Stimulated activated CD4-positive, alpha-beta T cell treated with anti-CD3 and anti-CD28 coated beads, Interleukin-1b, Interleukin-23, amount 100 ng/mL, for 24 hours (primary cell): Measurements from ENCODE around the gene CEP131.
"Not testable (repeated sequence)": the region's sequence is repeated elsewhere in the genome, so short reads cannot be mapped to it uniquely, and the experiment has no call there.

Source experiments
- DNase-seq, 4 experiments: peaks; one replicate each; pipeline ENCODE4 v3.0.0-alpha.2; 2020; ENCODE audit warnings: low read depth in 4 of 4, low spot score in 1 of 4

Gene CEP131

GRCh38 chr17:81156866-81157805 lies 65.6 kb downstream of the CEP131 start:
- DNase-seq, result no peak

- no peak for DNase-seq
Observed at GRCh38 chr17:81154961-81155360, 67.8 kb downstream of the CEP131 start.

GRCh38 chr17:81154016-81154415 lies 68.7 kb downstream of the CEP131 start:
- DNase-seq, result not testable (repeated sequence)

DNA sequence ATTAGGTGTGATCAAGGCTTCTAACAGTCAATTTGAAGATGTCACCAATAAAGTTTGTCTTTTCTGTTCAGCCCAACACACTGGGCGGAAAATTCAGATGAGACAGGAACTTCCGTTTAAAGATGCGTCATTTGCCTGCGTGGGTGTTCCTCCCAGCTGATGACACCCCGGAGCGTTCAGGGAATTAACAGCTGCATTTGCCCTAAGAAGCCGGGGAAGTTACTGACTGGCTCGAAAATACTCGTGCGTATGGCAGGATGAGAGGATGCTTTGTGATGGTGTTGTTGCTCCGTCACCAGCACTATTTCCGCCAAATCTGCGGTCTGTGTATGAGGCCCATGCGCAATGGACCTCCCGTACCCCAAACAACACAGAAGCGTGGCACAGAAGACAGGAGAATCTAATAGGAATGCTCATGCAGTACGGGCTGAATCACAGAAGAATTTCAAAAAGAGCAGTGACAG lies 69.4 kb downstream of the CEP131 start:
- DNase-seq, result no peak

DNA sequence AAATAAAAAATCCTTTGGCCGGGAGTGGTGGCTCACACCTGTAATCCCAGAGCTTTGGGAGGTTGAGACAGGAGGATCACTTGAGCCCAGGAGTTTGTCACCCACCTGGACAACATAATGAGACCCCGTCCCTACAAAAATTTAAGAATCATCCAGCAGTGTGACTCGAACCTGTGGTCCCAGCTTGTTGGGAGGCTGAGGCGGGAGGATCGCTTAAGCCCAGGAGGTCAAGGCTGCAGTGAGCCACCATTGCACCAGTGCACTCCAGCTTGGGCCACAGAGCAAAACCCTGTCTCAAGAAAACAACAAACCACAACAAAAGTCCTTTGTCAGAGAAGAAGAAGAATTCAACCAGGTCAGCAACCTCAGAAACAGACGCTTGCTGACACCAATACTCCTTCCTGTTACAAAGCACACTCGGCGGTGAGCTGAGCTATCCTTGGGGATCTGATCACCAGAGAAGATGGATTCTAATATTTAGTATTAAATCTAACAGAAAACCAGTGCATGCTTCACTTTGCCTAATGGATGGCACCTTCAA lies 70.4 kb downstream of the CEP131 start:
- DNase-seq, result no peak

- no peak for DNase-seq
Observed at GRCh38 chr17:81151278-81151677, 71.5 kb downstream of the CEP131 start.

DNA sequence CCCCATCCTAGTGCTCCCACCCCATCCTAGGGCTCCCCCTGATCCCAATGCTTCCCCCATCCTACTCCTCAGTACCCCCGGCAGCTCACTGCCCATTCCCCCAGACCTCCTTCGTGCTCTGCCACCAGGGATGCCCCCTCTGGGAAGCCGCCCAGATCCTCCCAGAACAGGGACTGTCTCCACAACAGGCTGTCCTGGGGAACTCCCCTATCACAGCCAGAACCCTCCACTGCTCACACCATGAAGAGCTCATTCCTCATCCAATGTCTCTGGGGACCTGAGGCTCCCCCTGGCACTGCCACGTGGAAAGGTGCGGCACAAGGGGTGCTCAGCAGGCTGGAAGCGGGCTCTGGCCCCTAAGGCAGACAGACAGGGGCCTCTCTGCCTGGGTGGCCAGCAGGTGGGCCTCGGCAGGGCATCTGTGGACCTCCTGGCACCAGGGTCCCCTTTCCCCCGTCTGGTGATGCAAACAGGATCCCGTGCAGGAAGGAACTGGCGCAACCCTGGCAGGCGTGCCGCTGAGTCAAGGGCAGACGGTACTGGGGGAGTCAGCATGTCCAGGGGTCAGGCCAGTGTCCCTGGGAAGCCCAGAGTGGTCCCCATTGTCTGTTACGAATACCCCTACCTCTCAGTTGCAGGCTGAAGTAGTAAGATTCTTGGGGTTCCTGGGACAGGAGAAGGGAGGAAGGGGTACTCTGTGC lies 72.2 kb downstream of the CEP131 start:
- DNase-seq, result no peak

DNA sequence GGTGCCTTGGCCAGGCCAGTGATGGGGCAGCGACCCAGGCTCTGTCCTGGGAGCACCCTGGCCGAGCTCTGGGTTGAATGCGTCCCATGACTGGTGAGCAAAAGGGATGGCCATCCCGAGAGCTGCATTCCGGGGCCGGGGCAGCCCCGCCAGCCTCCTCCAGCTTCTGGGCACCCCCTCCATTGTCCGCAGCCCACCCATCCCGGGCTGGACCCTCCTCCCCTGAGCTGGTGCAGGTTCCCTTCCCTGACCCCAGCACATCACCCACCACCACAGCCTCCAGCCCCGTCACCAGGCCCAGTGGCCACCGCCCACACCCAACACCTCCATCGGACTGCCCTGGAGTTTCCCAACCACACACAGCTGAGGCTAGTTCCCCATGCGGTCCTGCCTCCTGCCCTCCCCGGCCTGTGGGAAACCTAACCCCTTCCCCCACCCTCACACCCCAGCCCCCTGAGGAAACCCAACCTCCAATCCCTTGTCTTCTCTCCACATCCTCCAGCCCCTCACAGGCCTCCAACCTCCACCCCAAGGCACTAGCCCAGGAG lies 73.7 kb downstream of the CEP131 start:
- no peak for DNase-seq

DNA sequence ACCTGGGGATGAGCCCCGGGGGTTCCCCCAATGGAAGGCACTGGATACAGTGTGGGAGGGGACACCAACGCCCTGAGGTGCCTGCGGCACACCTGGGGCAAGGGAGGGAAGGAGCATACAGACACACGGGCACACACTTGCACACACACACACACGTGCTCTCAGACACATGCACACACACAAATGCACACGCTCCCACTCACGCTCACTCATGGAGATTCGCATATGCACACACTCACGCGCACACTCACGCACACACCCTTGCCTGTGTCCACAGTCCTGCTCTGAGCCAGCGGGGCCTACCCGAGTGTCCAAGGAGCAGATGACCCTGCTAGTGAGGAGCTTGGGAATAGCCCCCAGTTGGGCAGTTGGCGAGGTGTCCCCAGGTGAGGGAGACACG lies 74.2 kb downstream of the CEP131 start:
- no peak for DNase-seq

DNA sequence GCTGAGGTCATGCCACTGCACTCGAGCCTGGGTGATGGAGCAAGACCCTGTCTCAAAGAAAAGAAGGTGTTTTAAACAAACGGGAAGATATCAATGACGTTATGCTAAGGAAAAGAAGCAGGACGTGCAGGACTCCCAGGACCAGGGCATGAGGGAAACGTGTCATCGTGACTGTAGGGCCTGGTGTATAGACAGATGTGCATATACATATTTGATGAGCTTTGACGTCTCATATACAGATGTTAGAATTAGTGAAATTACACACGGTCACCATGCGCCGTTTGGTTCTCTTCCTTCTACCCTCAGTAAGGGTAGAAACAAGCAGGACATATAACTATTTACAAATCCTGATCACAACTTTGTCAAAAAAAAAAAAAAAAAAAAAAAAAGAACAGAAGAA lies 75.1 kb downstream of the CEP131 start:
- DNase-seq, result no peak

DNA sequence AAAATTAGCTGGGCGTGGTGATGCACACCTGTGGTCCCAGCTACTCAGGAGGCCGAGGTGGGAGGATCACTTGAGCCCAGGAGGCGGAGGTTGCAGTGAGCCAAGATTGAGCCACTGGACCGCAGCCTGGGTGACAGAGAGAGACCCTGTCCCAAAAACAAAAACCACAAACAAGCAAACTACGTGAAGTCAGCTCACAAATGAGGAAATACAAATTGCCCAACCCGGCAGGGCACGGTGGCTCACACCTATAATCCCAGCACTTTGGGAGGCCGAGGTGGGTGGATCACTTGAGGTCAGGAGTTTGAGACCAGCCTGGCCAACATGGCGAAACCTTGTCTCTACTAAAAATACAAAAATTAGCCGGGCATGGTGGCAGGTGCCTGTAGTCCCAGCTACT lies 76.6 kb downstream of the CEP131 start:
- DNase-seq, result not testable (repeated sequence)

DNA sequence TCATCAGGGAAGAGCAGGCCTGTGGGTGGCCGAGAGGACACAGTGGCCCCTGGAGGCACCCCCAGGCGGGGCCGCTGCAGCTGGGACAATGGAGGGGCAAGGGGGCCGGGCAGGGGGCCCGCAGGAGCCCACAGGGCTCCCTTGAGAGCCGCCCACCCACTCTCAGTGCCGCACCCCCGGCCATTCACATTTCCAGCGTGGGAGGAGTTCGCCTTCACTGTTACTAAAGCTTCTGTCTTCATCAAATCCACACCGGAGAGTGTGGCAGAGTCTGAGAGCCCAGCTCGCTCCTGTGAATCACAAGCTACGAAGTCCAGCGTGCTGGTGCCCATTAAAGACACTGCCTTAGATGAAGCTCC lies 78.4 kb downstream of the CEP131 start:
- no peak for DNase-seq

DNA sequence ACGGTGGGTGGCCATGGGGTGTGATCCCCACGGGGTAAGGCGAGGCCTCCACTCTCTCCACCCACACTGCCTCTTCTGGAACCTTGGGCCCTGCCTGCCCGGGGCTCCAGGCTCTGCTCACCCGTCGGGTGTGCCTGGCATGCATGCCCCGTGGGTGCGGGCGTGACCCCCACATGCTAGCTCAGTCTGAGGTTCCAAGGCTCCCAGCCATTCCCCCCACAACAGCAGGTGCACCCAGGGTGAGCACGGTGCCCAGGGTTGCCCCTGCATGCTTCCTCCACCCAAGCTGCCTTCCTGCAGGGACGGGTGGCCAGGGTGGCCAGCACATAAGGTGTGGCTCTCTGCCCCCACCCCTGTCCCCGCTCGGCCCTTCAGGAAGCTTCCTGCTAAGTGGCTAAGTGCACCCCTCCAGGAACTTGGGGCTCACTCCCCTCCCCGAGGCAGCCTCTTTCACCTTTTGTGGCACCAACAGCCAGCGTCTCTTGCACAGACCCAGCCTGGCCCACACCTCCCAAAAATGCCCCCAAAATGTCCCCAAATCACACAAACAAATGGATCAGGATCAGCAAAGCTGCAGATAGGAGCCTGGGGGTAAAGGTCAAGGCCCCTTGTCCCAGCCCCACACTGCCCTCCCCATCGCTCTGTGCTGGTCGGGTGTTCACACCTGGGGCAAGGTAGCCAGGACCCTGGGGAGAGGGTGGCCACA lies 78.9 kb downstream of the CEP131 start:
- no peak for DNase-seq

DNA sequence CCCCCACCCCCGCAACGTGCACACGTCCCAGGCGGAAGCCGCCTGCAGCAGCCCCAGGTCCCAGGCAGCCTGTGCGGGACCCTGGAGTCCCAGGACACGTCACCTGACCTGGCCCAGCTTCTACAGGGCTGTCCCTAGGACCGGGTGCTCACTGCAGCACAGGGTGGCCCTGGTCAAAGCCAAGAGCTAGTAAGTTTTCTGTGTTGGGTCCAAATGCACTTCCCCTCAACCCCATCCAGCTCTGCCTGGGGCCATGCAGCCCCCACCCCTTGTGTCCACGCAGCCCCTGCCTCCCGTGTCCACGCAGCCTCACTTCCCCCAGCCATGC lies 79.6 kb downstream of the CEP131 start:
- no peak for DNase-seq

DNA sequence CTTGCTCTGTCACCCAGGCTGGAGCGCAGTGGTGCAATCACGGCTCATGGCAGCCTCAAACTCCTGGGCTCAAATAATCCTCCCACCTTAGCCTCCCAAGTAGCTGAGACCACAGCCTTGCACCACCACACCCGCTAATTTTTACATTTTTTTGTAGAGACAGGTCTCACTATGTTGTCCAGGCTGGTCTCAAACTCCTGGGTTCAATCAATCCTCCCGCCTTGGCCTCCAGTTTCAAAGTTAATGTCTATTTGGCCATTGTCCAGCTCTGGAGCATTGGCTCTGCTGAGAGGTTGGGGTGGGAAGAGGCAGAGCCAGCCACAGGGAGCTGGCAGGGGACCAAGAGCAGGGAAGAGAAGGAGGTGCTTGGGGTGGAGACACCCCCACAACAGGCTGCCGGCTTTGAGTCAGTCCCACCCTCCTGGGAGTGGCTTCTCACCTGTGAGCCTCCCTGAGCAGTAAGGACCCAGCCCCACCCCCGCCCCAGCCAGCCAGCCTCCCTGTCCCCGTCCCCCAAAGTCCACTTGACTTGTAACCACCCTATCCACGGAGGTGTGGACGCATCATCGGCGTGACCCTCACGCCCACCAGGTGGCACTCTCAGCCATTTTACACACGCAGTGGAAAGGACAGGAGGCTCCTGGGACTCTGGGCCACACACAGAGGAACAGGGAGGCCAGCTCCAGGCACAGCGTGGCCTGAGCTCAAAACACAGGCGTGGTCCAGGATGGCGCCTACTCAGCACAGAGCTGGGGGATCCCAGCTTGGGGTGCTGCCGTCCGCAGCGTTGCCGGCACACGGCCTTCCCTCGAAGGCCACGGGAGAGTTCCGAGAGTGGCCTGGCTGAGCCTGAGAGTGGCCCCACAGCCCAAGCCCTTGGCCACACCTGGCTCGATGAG lies 80.2 kb downstream of the CEP131 start:
- peak; percentile 15 to 52 (median 32) for DNase-seq

- no peak for DNase-seq
Observed at GRCh38 chr17:81140695-81141094, 82.1 kb downstream of the CEP131 start.

DNA sequence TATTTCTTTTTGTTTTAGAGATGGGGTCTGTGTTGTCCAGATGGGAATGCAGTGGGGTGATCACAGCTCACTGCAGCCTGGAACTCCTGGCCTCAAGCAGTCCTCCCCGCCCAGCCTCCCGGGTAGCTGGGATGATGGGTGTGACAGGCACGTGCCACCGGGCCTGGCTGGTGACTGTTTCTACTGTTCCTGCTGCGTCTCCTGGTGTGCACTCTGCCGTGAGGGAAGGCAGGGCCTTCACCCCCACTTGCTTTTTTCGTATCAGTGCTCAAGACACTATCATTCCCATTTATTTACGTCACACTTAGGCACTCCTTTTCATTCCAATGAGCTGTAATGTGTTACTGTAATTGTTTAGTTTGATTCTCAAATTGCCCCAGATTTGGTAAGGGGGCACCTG lies 82.7 kb downstream of the CEP131 start:
- no peak for DNase-seq
